GM19023 (cell line): Measurements from ENCODE around the gene GALNT11.

Experiments
- ATAC-seq: cut with Tn5 transposase; IDR thresholded peaks from one replicate; pipeline ENCODE4 v1.9.1; 2021; ENCODE audit warnings: mild to moderate bottlenecking, moderate library complexity; ENCODE audit not compliant: unreplicated experiment

The GALNT11 gene

GRCh38 chr7:152144557-152145245 is 119.2 kb downstream of the GALNT11 start:
- ATAC-seq = no peak

GRCh38 chr7:152145853-152146466 is 120.5 kb downstream of the GALNT11 start:
- no peak for ATAC-seq

- ATAC-seq = no peak
These were observed 123.2 kb downstream of the GALNT11 start for GRCh38 chr7:152148706-152149105.

- no peak for ATAC-seq
These were observed 123.9 kb downstream of the GALNT11 start for GRCh38 chr7:152149363-152149762.

- no peak for ATAC-seq
These were observed 126.8 kb downstream of the GALNT11 start for GRCh38 chr7:152152267-152152666.

- peak; percentile 88 for ATAC-seq
These were observed 133.5 kb downstream of the GALNT11 start for GRCh38 chr7:152158801-152159587.

- ATAC-seq = no peak
These were observed 135.7 kb downstream of the GALNT11 start for GRCh38 chr7:152161171-152161570.

- no peak for ATAC-seq
These were observed 136.8 kb downstream of the GALNT11 start for GRCh38 chr7:152162287-152162686.
